Measurements from ENCODE around the gene C17orf75. TPM values are rescaled to one million over a fixed set of nuclear protein-coding genes. Genes with fewer than 3 reads are reported as not detected.

Gene C17orf75
- total RNA-seq, 1 experiment from 2014 or later = 22.5 TPM

DNA sequence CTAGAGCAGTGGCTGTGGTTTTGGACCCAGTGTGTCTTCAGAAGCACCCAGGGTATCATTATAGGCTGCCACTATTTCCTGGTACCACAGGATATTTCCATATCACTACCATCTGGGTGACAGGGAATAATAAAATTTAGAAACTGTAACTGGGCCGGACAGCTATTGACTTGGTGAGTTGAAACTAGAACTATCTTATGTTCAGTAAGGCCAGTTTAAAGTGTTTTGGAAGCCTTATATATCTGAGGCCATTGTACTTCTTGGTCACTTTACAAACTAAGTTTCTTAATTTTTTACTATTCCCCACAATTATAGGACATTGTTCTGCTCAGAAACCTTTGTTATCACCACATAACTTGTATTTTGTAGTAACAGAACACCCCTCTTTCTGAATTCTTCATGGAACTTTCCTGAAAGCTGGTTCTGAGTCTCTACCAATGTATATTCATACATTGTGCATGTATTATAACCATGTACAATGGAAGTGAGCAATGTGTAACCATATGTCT is 42.0 kb upstream of the C17orf75 start:
- TF ChIP-seq POLR2AphosphoS5 (IDR thresholded peaks at IDR 0.05; ENCODE audit: low read depth, low read length) = no peak
- TF ChIP-seq, protein P1, sequence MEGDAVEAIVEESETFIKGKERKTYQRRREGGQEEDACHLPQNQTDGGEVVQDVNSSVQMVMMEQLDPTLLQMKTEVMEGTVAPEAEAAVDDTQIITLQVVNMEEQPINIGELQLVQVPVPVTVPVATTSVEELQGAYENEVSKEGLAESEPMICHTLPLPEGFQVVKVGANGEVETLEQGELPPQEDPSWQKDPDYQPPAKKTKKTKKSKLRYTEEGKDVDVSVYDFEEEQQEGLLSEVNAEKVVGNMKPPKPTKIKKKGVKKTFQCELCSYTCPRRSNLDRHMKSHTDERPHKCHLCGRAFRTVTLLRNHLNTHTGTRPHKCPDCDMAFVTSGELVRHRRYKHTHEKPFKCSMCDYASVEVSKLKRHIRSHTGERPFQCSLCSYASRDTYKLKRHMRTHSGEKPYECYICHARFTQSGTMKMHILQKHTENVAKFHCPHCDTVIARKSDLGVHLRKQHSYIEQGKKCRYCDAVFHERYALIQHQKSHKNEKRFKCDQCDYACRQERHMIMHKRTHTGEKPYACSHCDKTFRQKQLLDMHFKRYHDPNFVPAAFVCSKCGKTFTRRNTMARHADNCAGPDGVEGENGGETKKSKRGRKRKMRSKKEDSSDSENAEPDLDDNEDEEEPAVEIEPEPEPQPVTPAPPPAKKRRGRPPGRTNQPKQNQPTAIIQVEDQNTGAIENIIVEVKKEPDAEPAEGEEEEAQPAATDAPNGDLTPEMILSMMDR (IDR thresholded peaks at IDR 0.05 in 2 of 3, conservative IDR thresholded peaks at IDR 0.05 in 1 of 3; ENCODE audit: borderline replicate concordance in 1 of 3, insufficient read depth in 1 of 3, low read depth in 2 of 3, low read length in 2 of 3) = no peak
- TF ChIP-seq, protein P2, sequence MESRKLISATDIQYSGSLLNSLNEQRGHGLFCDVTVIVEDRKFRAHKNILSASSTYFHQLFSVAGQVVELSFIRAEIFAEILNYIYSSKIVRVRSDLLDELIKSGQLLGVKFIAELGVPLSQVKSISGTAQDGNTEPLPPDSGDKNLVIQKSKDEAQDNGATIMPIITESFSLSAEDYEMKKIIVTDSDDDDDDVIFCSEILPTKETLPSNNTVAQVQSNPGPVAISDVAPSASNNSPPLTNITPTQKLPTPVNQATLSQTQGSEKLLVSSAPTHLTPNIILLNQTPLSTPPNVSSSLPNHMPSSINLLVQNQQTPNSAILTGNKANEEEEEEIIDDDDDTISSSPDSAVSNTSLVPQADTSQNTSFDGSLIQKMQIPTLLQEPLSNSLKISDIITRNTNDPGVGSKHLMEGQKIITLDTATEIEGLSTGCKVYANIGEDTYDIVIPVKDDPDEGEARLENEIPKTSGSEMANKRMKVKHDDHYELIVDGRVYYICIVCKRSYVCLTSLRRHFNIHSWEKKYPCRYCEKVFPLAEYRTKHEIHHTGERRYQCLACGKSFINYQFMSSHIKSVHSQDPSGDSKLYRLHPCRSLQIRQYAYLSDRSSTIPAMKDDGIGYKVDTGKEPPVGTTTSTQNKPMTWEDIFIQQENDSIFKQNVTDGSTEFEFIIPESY (IDR thresholded peaks at IDR 0.05; ENCODE audit: extremely low read depth, insufficient replicate concordance, low read length) = no peak
- TF ChIP-seq EZH2phosphoT487 (IDR thresholded peaks at IDR 0.05; ENCODE audit: borderline replicate concordance) = no peak
- no peak for TF ChIP-seq JUND (IDR thresholded peaks at IDR 0.05)
- TF ChIP-seq POLR2A (IDR thresholded peaks at IDR 0.05; ENCODE audit: borderline replicate concordance, extremely low read depth, insufficient read depth, insufficient read length) = no peak
- TF ChIP-seq SP1 (IDR thresholded peaks at IDR 0.05; ENCODE audit: low read depth) = no peak
- TF ChIP-seq RAD21 (IDR thresholded peaks at IDR 0.05; ENCODE audit: low read depth) = no peak
- Histone ChIP-seq H3K27ac (ENCODE audit: low read depth, low read length) (no peak overlapping the region), H3K4me2 (ENCODE audit: low read length) (no peak overlapping the region), H4K20me1 (ENCODE audit: insufficient read depth) (peaks cover 4% of the 10 kb centered on the region; the same call in 1 of the 2 replicates), H3K27me3 (ENCODE audit: insufficient read depth, low read length) (no peaks in the 10 kb centered on the region), H3K4me3 (replicated peaks in 1 of 2; ENCODE audit: low read depth in 1 of 2, low read length in 2 of 2) (no peak overlapping the region), H3K79me2 (ENCODE audit: insufficient read depth, low read length) (peaks cover 16% of the 10 kb centered on the region), H3K9me2 (ENCODE audit: insufficient read depth) (no peaks in the 10 kb centered on the region), H3K4me1 (ENCODE audit: control insufficient read depth in 1 of 2, insufficient read depth in 2 of 2, low read length in 2 of 2) (no peaks in the 10 kb centered on the region), H2AFZ (ENCODE audit: low read depth, low read length, poor library complexity, severe bottlenecking) (no peak overlapping the region), H3K9ac (ENCODE audit: low read length) (no peak overlapping the region), H3K9me3 (ENCODE audit: control insufficient read depth in 1 of 2, insufficient read depth in 1 of 2, low read depth in 1 of 2, low read length in 2 of 2) (no peaks in the 10 kb centered on the region), H3K36me3 (ENCODE audit: control insufficient read depth in 1 of 2, insufficient read depth in 2 of 2, low read length in 2 of 2) (peaks cover 22 to 23% of the 10 kb centered on the region in 2 experiments)
- intact Hi-C loops (cut with micrococcal nuclease) = no loop called here
- ATAC-seq (no peak), DNase-seq (ENCODE audit: low read depth, low spot score) (no peak)
- ChIA-PET CTCF (no interaction called here), POLR2A (interaction anchor here (0.7 kb wide), 1 partner anchor 128 kb away, joined by 3 read pairs; no protein-coding TSS in a partner anchor), RAD21 (ENCODE audit: low non-redundant PET in 1 of 2, low total read pairs in 2 of 2, uncharacterized antibody in 2 of 2, unreplicated experiment in 2 of 2) (no interaction called here)
- no TSS peak for BruUV-seq (replicated peaks)

Measured in HCT116 (cell line).